Activated CD4-positive, alpha-beta T cell treated with anti-CD3 and anti-CD28 coated beads, Interleukin-2, amount 10 ng/mL, durations not matched to agents 24 days and 14 days (primary cell): ENCODE data around the gene TFG. TPM values are rescaled to one million over a fixed set of nuclear protein-coding genes. Genes with fewer than 3 reads are reported as not detected.

ENCODE experiments used
- DNase-seq: peaks from one replicate; pipeline ENCODE4 v3.0.0; 2022
- H3K27ac Mint-ChIP-seq: one replicate; pipeline ENCODE4 v1.8.0; 2022; ENCODE audit warnings: mild to moderate bottlenecking, mixed read lengths
- H3K27me3 Mint-ChIP-seq: one replicate; pipeline ENCODE4 v1.8.0; 2022; ENCODE audit warnings: mixed read lengths
- H3K36me3 Mint-ChIP-seq: one replicate; pipeline ENCODE4 v1.8.0; 2022; ENCODE audit warnings: low read depth, mild to moderate bottlenecking, mixed read lengths
- H3K4me1 Mint-ChIP-seq: one replicate; pipeline ENCODE4 v1.8.0; 2021; ENCODE audit warnings: mixed read lengths
- H3K4me3 Mint-ChIP-seq: one replicate; pipeline ENCODE4 v1.8.0; 2022; ENCODE audit warnings: mild to moderate bottlenecking, moderate library complexity, mixed read lengths
- H3K9me3 Mint-ChIP-seq: one replicate; pipeline ENCODE4 v1.8.0; 2021; ENCODE audit warnings: mixed read lengths
- intact Hi-C: fragments of 100-400 bp; cut with micrococcal nuclease; formaldehyde crosslinking; loops from one replicate; pipeline ENCODE4 v1.15.1; 2023
- total RNA-seq: library from RNA; stranded (reverse); gene quantifications from 2 replicates; pipeline ENCODE4 v1.2.3, GENCODE V29; 2022

The TFG gene
- total RNA-seq, 1 donor from 2014 or later, result 71.5 TPM

- H3K4me3 Mint-ChIP-seq, result no peak overlapping the region
- no peak overlapping the region for H3K27ac Mint-ChIP-seq
- no peaks in the 10 kb centered on the region for H3K9me3 Mint-ChIP-seq
- no peak for DNase-seq
- intact Hi-C loops, result no loop called here
- H3K36me3 Mint-ChIP-seq, result peaks cover 64% of the 10 kb centered on the region
- no peaks in the 10 kb centered on the region for H3K4me1 Mint-ChIP-seq
- H3K27me3 Mint-ChIP-seq, result no peaks in the 10 kb centered on the region
Measured at GRCh38 chr3:100748967-100749366, 39.7 kb downstream of the TFG start.

DNA sequence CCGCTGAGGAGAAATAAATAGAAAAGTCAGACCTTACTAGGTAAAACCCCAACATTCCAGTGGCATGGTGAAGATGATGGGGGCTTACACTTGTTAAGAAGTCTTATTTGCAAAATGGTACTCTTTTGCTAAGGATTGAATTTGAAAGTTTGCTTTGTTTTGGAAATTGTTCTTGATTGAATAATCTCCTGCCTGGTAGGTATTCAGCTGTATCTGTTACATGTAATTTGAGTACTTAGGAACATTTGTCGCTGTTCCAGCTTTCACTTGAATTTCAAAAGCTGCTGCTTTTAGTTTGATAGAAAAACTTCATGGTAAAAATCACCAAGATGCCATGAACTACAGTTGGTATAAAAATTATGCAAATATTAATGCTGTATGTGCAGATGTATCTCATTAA, 44.6 kb downstream of the TFG start:
- peaks cover 44% of the 10 kb centered on the region for H3K36me3 Mint-ChIP-seq
- intact Hi-C loops, result no loop called here
- H3K9me3 Mint-ChIP-seq, result no peaks in the 10 kb centered on the region
- H3K27me3 Mint-ChIP-seq, result no peaks in the 10 kb centered on the region
- no peak overlapping the region for H3K27ac Mint-ChIP-seq
- no peak overlapping the region for H3K4me3 Mint-ChIP-seq
- no peak for DNase-seq
- H3K4me1 Mint-ChIP-seq, result no peaks in the 10 kb centered on the region

GRCh38 chr3:100754563-100755334, 45.5 kb downstream of the TFG start:
- Mint-ChIP-seq H3K36me3 (peaks cover 41% of the 10 kb centered on the region), H3K4me1 (no peaks in the 10 kb centered on the region), H3K27ac (no peak overlapping the region), H3K9me3 (no peaks in the 10 kb centered on the region), H3K4me3 (no peak overlapping the region), H3K27me3 (no peaks in the 10 kb centered on the region)
- no peak for DNase-seq
- intact Hi-C loops, result no loop called here

GRCh38 chr3:100756441-100756840, 47.1 kb downstream of the TFG start:
- Mint-ChIP-seq H3K27me3 (no peaks in the 10 kb centered on the region), H3K36me3 (peaks cover 33% of the 10 kb centered on the region), H3K4me3 (no peak overlapping the region), H3K4me1 (no peaks in the 10 kb centered on the region), H3K9me3 (no peaks in the 10 kb centered on the region), H3K27ac (no peak overlapping the region)
- intact Hi-C loops, result no loop called here
- DNase-seq, result no peak

DNA sequence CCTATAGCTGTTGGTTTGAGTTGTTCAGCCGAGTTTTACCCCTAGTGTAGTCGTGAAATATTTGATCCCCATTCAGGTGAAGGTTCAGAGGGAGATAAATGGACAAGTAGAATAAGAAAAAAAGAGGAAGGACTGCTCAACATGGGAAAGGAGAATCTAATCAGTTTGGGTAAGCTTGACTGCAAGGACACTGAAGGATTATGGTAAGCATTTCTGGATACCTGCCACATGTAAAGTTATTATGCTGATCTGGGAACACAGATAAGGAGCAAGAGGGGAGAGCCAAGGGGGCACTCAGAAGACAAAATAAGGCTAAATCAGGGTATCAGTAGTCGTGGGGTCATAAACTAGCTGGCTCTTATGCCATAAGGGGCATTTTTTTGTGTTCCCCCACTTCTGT, 49.9 kb downstream of the TFG start:
- intact Hi-C loops, result no loop called here
- Mint-ChIP-seq H3K27ac (no peak overlapping the region), H3K27me3 (no peaks in the 10 kb centered on the region), H3K36me3 (peaks cover 15% of the 10 kb centered on the region), H3K4me3 (no peak overlapping the region), H3K4me1 (no peaks in the 10 kb centered on the region), H3K9me3 (no peaks in the 10 kb centered on the region)
- no peak for DNase-seq

- no peak overlapping the region for H3K27ac Mint-ChIP-seq
- no peaks in the 10 kb centered on the region for H3K9me3 Mint-ChIP-seq
- peaks cover 2% of the 10 kb centered on the region for H3K4me1 Mint-ChIP-seq
- intact Hi-C loops, result no loop called here
- no peak overlapping the region for H3K4me3 Mint-ChIP-seq
- DNase-seq, result no peak
- H3K27me3 Mint-ChIP-seq, result no peaks in the 10 kb centered on the region
- H3K36me3 Mint-ChIP-seq, result peaks cover 12% of the 10 kb centered on the region
Measured at GRCh38 chr3:100759950-100760349, 50.7 kb downstream of the TFG start.

DNA sequence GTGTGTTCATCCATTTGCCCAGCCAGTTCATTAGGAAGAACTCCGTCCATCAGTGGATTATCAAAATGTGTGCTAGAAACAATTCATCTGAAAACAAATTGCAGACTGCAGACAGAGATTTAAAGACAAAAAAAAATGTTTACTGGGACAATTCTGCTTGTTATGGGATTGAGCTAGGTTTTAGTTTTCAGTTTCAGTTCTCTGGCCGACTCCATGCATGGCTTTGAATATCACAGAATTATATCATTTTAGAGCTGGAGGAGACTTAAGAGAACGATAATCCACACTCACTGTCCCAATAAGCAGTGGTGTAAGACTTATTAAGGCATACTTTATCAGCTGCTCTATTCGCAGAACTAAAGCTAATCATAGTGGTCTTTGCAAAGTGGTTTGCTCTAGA, 51.1 kb downstream of the TFG start:
- Mint-ChIP-seq H3K9me3 (no peaks in the 10 kb centered on the region), H3K36me3 (peaks cover 7% of the 10 kb centered on the region), H3K27me3 (no peaks in the 10 kb centered on the region), H3K27ac (no peak overlapping the region), H3K4me1 (peaks cover 4% of the 10 kb centered on the region), H3K4me3 (no peak overlapping the region)
- intact Hi-C loops, result no loop called here
- DNase-seq, result no peak

GRCh38 chr3:100761211-100761942, 52.1 kb downstream of the TFG start:
- H3K27me3 Mint-ChIP-seq, result no peaks in the 10 kb centered on the region
- H3K4me1 Mint-ChIP-seq, result peaks cover 12% of the 10 kb centered on the region
- H3K36me3 Mint-ChIP-seq, result peaks cover 7% of the 10 kb centered on the region
- no peaks in the 10 kb centered on the region for H3K9me3 Mint-ChIP-seq
- H3K27ac Mint-ChIP-seq, result no peak overlapping the region
- intact Hi-C loops, result no loop called here
- DNase-seq, result peak; percentile 64
- H3K4me3 Mint-ChIP-seq, result no peak overlapping the region

DNA sequence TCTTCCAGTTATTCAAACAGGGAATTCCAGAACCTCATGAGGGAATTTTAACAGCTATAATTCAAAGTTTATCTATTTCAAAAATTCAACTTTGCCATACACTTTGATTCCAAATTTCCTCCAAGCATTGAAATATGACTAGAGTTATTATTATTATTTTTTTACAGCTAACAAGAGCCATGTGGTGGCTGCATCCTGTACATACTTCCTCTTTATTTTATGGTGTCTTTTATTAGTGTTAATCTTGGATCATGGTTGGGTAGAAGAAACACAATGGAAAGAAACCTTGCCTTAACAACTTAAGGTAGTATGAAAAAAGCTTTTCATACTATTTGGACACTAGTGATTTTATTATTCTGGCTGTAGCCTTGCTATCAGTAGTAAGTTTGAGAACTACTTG, 52.7 kb downstream of the TFG start:
- no peak for DNase-seq
- intact Hi-C loops, result no loop called here
- Mint-ChIP-seq H3K27ac (no peak overlapping the region), H3K36me3 (peaks cover 7% of the 10 kb centered on the region), H3K27me3 (no peaks in the 10 kb centered on the region), H3K9me3 (no peaks in the 10 kb centered on the region), H3K4me3 (no peak overlapping the region), H3K4me1 (peaks cover 12% of the 10 kb centered on the region)

DNA sequence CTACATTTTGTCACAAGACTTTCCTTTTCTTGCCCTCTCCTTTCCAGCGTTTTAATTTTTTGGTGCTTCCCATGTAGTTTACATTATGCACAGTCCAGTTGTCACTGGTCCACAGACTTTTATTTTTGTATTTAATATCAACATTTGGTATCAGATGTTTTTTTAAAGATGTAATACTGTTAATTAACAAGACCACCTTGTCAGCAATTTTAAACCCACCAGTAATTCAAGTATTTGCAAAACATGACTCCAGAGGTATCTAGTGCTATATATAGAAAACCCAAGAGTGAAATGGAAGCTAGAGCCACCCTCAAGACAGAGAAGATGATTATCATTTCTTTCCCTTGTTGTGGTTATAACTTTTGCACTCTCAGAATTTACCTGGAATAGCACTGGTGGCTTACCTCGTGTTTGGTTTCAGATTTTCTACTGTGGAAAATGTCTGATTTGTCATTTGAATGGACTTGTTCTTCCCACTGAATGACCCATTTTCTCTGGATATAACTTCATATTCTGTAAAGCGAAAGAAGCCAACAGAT, 56.2 kb downstream of the TFG start:
- intact Hi-C loops, result loop anchor here (2.0 kb wide), 1 partner anchor 29 kb away; no protein-coding TSS in a partner anchor
- Mint-ChIP-seq H3K4me1 (peaks cover 12% of the 10 kb centered on the region), H3K27me3 (no peaks in the 10 kb centered on the region), H3K27ac (no peak overlapping the region), H3K4me3 (no peak overlapping the region), H3K36me3 (no peaks in the 10 kb centered on the region), H3K9me3 (no peaks in the 10 kb centered on the region)
- no peak for DNase-seq

GRCh38 chr3:100766069-100766468, 56.8 kb downstream of the TFG start:
- H3K36me3 Mint-ChIP-seq, result no peaks in the 10 kb centered on the region

GRCh38 chr3:100769693-100770092, 60.4 kb downstream of the TFG start:
- no peak overlapping the region for H3K4me3 Mint-ChIP-seq
- H3K27ac Mint-ChIP-seq, result no peak overlapping the region
- intact Hi-C loops, result no loop called here
- no peaks in the 10 kb centered on the region for H3K9me3 Mint-ChIP-seq
- no peak for DNase-seq
- H3K27me3 Mint-ChIP-seq, result no peaks in the 10 kb centered on the region
- no peaks in the 10 kb centered on the region for H3K36me3 Mint-ChIP-seq
- H3K4me1 Mint-ChIP-seq, result peaks cover 11% of the 10 kb centered on the region

More at GRCh38 chr3:100766069-100766468, 56.8 kb downstream of the TFG start:
- Mint-ChIP-seq H3K4me1 (peaks cover 12% of the 10 kb centered on the region), H3K27ac (no peak overlapping the region), H3K9me3 (no peaks in the 10 kb centered on the region), H3K27me3 (no peaks in the 10 kb centered on the region), H3K4me3 (no peak overlapping the region)
- intact Hi-C loops, result no loop called here
- DNase-seq, result peak; percentile 61

DNA sequence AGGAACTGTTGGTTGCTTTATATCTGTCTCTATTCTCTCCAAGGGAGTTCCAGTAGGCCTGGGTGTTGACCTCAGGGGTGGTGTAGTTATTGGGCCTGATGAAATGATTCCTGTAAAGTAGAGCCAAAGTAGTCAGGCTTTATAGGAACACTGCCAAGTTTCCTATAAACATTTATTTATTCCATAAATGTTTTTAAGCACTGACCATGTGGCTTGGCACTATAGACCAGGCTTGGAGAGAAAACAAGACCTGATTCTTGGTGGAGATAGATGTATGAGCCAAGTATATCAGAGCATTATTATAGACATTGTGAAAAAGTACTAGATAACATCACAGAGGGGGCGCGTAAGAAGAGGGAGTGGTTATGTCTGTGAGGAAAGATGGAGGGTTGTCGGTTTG, 65.9 kb downstream of the TFG start:
- no peaks in the 10 kb centered on the region for H3K9me3 Mint-ChIP-seq
- DNase-seq, result no peak
- no peaks in the 10 kb centered on the region for H3K27me3 Mint-ChIP-seq
- H3K4me1 Mint-ChIP-seq, result no peaks in the 10 kb centered on the region
- H3K36me3 Mint-ChIP-seq, result no peaks in the 10 kb centered on the region
- intact Hi-C loops, result no loop called here
- H3K4me3 Mint-ChIP-seq, result no peak overlapping the region
- no peak overlapping the region for H3K27ac Mint-ChIP-seq

DNA sequence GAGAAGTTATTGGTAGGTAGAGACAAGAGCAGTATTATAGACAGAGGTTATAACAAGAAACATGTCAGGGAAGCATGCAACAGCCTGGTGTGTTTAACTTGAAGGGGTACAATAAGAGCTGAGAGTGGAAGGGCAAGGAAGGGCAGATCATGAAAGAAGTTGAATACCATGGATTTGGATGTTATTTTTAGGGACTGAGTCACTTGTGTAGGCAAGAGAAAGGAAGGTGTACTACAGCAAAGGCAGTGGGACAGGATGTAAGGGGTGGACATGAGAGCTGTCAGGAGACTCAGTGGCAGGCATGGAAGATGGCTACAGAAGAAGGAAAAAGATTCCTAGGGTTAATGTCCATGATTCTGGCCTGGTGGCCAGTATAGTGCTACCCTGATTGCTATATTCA, 66.4 kb downstream of the TFG start:
- no peak for DNase-seq
- Mint-ChIP-seq H3K36me3 (no peaks in the 10 kb centered on the region), H3K4me1 (no peaks in the 10 kb centered on the region), H3K9me3 (no peaks in the 10 kb centered on the region), H3K27ac (no peak overlapping the region), H3K4me3 (no peak overlapping the region), H3K27me3 (no peaks in the 10 kb centered on the region)
- intact Hi-C loops, result no loop called here
